Hepatocyte (in vitro differentiated cells): ENCODE measurements around the gene VENTX. TPM values are rescaled to one million over a fixed set of nuclear protein-coding genes. Genes with fewer than 3 reads are reported as not detected.

Experiments
- DNase-seq: peaks from one replicate; pipeline ENCODE4 v3.0.0-alpha.2; 2016; ENCODE audit warnings: low spot score
- H2AFZ ChIP-seq: fragments of 200-600 bp; sonication (generic); 2 replicates; pipeline ENCODE4 v1.6.0; 2016; ENCODE audit warnings: antibody characterized with exemption, mild to moderate bottlenecking
- H3K27ac ChIP-seq: fragments of 200-600 bp; sonication (generic); 2 replicates; pipeline ENCODE4 v1.5.1; 2016; ENCODE audit warnings: mild to moderate bottlenecking
- H3K27me3 ChIP-seq: fragments of 200-600 bp; sonication (generic); 2 replicates; pipeline ENCODE4 v1.6.1; 2016
- H3K36me3 ChIP-seq: fragments of 200-600 bp; sonication (generic); replicated peaks from 2 replicates; pipeline ENCODE4 v1.5.1; 2016; ENCODE audit warnings: low read depth; ENCODE audit not compliant: insufficient read depth
- H3K4me1 ChIP-seq: fragments of 200-600 bp; sonication (generic); 2 replicates; pipeline ENCODE4 v1.5.1; 2016; ENCODE audit warnings: mild to moderate bottlenecking, moderate library complexity; ENCODE audit not compliant: insufficient read depth
- H3K4me2 ChIP-seq: fragments of 200-600 bp; sonication (generic); 2 replicates; pipeline ENCODE4 v1.6.0; 2016
- H3K4me3 ChIP-seq: fragments of 200-600 bp; sonication (generic); 2 replicates; pipeline ENCODE4 v1.5.1; 2016; ENCODE audit warnings: mild to moderate bottlenecking
- H3K79me2 ChIP-seq: fragments of 200-600 bp; sonication (generic); 2 replicates; pipeline ENCODE4 v1.6.0; 2017; ENCODE audit warnings: mild to moderate bottlenecking
- H3K9me2 ChIP-seq: fragments of 200-600 bp; sonication (generic); replicated peaks from 2 replicates; pipeline ENCODE4 v1.6.0; 2017; ENCODE audit warnings: mild to moderate bottlenecking; ENCODE audit not compliant: insufficient read depth
- H3K9me3 ChIP-seq: fragments of 200-600 bp; sonication (generic); 2 replicates; pipeline ENCODE4 v1.5.1; 2016; ENCODE audit warnings: low read depth, mild to moderate bottlenecking
- H4K20me1 ChIP-seq: fragments of 200-600 bp; sonication (generic); 2 replicates; pipeline ENCODE4 v1.6.0; 2016; ENCODE audit warnings: mild to moderate bottlenecking; ENCODE audit not compliant: insufficient read depth, poor library complexity, severe bottlenecking
- EZH2 ChIP-seq: fragments of 200-600 bp; sonication (generic); IDR thresholded peaks from 2 replicates; pipeline ENCODE4 v1.6.1; 2016; ENCODE audit warnings: antibody characterized with exemption, mild to moderate bottlenecking, borderline replicate concordance
- EZH2phosphoT487 ChIP-seq: fragments of 200-600 bp; sonication (generic); IDR thresholded peaks from one replicate; pipeline ENCODE4 v1.6.1; 2018; ENCODE audit warnings: antibody characterized with exemption, mild to moderate bottlenecking, low read depth, moderate library complexity; ENCODE audit not compliant: unreplicated experiment, severe bottlenecking
- WGBS: methylation state at CpG from one replicate; pipeline ENCODE4 v1.1.6; 2016; ENCODE audit warnings: low lambda C conversion rate; ENCODE audit errors: missing lambda C conversion rate; 5-methylcytosine and 5-hydroxymethylcytosine counted together
- polyA plus RNA-seq: library from polyadenylated mRNA; unstranded; fragments of >200 nt; fragmentation: Nextera tagmentation; extraction: Ambion mirVana; gene quantifications from 2 replicates; pipeline ENCODE4 v1.2.1, GENCODE V29; 2016
- total RNA-seq: library from RNA; depleted of rRNA; stranded (reverse); fragments of >200 nt; gene quantifications from 2 replicates; pipeline ENCODE4 v1.2.3, GENCODE V29; 2014
- TF ChIP-seq, protein P1 (sequence below): fragments of 200-600 bp; sonication (generic); IDR thresholded peaks from 2 replicates; pipeline ENCODE4 v1.5.1; 2016; ENCODE audit warnings: antibody characterized with exemption, mild to moderate bottlenecking; ENCODE audit not compliant: poor library complexity

The VENTX gene
- total and polyA plus RNA-seq, 2 experiments from 2014 or later, result not detected

DNA sequence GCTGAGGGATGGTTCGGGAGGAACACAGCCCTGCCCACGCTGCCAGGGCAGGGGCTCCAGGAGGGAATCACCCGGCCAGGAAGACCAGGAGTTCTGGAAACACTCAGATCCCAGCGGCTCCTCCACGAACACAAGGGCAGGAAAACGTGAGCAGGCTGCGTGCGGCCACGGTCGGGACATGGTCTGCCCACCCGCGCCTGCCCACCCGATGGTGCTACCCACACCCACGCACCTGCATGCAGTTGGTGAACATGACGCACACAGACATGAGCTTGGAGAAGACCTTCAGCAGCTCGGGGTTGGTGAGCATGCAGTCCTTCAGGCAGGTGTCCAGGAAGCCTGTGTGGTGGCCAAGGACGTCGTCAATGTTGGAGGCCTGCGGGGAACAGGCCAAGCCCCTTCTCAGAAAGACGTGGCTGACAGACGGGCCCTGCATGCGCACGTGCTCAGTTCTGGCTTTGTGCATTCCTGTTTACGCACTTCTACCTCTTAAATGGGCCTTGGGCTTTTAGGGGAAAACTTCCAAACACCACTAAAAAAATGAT, 45.3 kb downstream of the VENTX start:
- no peaks in the 10 kb centered on the region for H3K36me3 ChIP-seq
- WGBS, result 96% methylated on average over 24 of the region's 24 CpGs
- no peak overlapping the region for H3K4me2 ChIP-seq
- no peak overlapping the region for H3K4me3 ChIP-seq
- no peak overlapping the region for H3K27ac ChIP-seq
- H3K4me1 ChIP-seq, result peaks cover 15% of the 10 kb centered on the region
- no peaks in the 10 kb centered on the region for H3K9me3 ChIP-seq
- H3K79me2 ChIP-seq, result no peaks in the 10 kb centered on the region
- no peaks in the 10 kb centered on the region for H3K9me2 ChIP-seq
- H4K20me1 ChIP-seq, result no peaks in the 10 kb centered on the region
- no peak for DNase-seq
- no peak overlapping the region for H2AFZ ChIP-seq
- TF ChIP-seq, protein P1, sequence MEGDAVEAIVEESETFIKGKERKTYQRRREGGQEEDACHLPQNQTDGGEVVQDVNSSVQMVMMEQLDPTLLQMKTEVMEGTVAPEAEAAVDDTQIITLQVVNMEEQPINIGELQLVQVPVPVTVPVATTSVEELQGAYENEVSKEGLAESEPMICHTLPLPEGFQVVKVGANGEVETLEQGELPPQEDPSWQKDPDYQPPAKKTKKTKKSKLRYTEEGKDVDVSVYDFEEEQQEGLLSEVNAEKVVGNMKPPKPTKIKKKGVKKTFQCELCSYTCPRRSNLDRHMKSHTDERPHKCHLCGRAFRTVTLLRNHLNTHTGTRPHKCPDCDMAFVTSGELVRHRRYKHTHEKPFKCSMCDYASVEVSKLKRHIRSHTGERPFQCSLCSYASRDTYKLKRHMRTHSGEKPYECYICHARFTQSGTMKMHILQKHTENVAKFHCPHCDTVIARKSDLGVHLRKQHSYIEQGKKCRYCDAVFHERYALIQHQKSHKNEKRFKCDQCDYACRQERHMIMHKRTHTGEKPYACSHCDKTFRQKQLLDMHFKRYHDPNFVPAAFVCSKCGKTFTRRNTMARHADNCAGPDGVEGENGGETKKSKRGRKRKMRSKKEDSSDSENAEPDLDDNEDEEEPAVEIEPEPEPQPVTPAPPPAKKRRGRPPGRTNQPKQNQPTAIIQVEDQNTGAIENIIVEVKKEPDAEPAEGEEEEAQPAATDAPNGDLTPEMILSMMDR, result no peak
- no peak for TF ChIP-seq EZH2
- no peaks in the 10 kb centered on the region for H3K27me3 ChIP-seq

DNA sequence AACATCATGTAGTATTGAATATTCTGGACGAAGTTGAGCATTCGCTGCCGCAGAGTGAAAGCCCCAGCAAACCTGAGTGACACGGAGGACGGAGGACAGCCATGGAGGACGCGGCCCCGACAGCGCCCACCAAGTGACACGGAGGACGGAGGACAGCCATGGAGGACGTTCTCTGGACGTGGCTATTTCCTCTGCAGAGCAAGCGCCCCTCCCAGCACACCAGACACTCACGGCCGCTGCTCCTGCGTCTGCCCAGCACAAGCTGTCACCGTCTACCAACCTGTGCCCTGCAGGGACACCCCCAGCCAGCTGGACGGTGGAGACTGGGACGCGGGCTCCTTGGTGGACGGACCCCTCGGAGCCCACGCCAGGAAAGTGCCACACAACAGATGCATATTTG, 46.3 kb downstream of the VENTX start:
- H3K27me3 ChIP-seq, result no peaks in the 10 kb centered on the region
- peaks cover 6% of the 10 kb centered on the region for H3K4me1 ChIP-seq
- WGBS, result 98% methylated on average over 24 of the region's 24 CpGs
- no peaks in the 10 kb centered on the region for H3K9me3 ChIP-seq
- no peak overlapping the region for H3K4me3 ChIP-seq
- DNase-seq, result no peak
- no peaks in the 10 kb centered on the region for H3K36me3 ChIP-seq
- no peaks in the 10 kb centered on the region for H3K9me2 ChIP-seq
- H3K27ac ChIP-seq, result no peak overlapping the region
- H2AFZ ChIP-seq, result no peak overlapping the region
- H3K79me2 ChIP-seq, result no peaks in the 10 kb centered on the region
- no peak overlapping the region for H3K4me2 ChIP-seq
- TF ChIP-seq EZH2phosphoT487 (no peak), EZH2 (no peak)
- TF ChIP-seq, protein P1, result no peak
- H4K20me1 ChIP-seq, result no peaks in the 10 kb centered on the region

DNA sequence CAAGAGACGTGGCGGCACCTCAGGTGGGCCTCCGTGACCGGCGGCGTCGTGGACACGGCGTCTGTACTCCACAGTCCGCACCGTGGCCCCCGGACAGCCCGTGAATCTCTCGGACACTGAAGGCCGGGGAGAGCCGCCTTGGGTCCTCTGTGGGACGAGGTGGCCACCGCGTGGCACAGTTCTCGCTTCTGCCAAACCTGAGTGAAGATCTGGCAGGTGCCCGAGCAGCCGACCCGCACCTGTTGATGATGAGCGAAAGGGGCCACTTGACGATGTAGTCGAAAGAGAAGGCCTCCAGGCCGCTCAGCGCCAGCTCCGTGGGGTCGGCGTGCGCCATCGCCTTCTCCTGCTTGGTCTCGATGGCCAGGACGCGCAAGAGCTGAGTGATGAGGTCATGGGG, 47.6 kb downstream of the VENTX start:
- Histone ChIP-seq H3K27ac (no peak overlapping the region), H3K4me1 (no peaks in the 10 kb centered on the region), H4K20me1 (no peaks in the 10 kb centered on the region), H3K79me2 (no peaks in the 10 kb centered on the region), H3K36me3 (no peaks in the 10 kb centered on the region), H3K4me2 (no peak overlapping the region), H3K27me3 (no peaks in the 10 kb centered on the region), H3K4me3 (no peak overlapping the region), H2AFZ (no peak overlapping the region), H3K9me3 (no peaks in the 10 kb centered on the region), H3K9me2 (no peaks in the 10 kb centered on the region)
- whole genome bisulfite sequencing, result 95% methylated on average over 35 of the region's 36 CpGs
- no peak for TF ChIP-seq EZH2phosphoT487
- TF ChIP-seq, protein P1, result no peak
- TF ChIP-seq EZH2, result no peak
- DNase-seq, result no peak

DNA sequence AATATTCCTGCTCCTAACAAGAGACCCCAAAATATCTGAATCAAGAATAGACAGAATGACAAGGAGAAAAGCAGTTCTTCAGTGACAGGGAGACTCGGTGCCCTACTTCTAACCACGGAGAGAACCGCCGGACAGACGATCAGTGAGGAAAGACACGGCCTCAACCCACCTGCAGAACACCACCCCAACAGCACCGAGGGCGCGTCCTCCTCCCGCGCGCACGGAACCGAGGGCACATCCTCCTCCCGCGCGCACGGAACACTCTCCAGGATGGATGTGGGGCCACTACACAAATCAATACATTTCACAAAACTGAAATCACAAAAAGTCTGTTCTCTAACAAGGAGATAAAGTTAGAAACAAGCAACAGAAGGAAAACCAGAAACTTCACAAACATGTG, 48.7 kb downstream of the VENTX start:
- 91% methylated on average over 18 of the region's 18 CpGs for WGBS
- Histone ChIP-seq H3K27ac (no peak overlapping the region), H3K9me2 (no peaks in the 10 kb centered on the region), H3K27me3 (no peaks in the 10 kb centered on the region), H3K4me2 (no peak overlapping the region), H4K20me1 (no peaks in the 10 kb centered on the region), H2AFZ (no peak overlapping the region), H3K79me2 (no peaks in the 10 kb centered on the region), H3K4me1 (no peaks in the 10 kb centered on the region), H3K36me3 (peaks cover 2% of the 10 kb centered on the region), H3K9me3 (no peaks in the 10 kb centered on the region), H3K4me3 (no peak overlapping the region)
- no peak for TF ChIP-seq EZH2
- no peak for TF ChIP-seq EZH2phosphoT487
- DNase-seq, result no peak
